ENCODE measurements around the gene PCSK6.

PCSK6 gene

DNA sequence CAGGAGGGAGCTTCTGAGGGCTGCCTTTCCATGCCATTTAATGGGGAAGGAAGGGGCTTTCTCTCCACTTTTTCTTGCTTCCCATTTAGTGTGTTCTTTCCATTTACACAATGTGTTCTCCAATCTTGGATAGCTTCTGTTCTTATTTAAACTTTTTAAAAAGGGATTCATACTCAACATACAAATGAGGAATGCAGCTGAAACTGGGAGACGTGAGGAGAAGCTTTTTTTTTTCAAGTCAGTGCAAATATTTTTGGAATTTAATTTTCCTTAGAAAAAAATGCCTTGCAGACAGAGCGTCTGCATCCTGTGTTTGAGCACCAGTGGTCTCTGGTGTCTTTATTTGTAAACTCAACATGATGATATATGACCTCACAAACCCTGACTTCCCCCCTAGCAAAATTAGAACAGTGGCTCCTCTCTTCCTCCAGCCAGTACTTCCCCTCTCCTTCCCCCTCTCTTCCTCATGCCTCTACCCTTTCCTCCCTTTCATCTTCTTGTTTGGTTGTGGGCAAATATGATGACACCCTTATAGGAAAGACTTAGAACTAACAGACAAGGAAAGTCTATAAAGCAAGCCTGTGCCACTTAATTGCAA lies 48.1 kb upstream of the PCSK6 start:
- no peak overlapping the region for H3K4me3 ChIP-seq (ENCODE audit: low read length, poor library complexity, severe bottlenecking)
- H3K4me1 ChIP-seq (ENCODE audit: insufficient read depth, low read length, poor library complexity, severe bottlenecking), result no peaks in the 10 kb centered on the region
- no peaks in the 10 kb centered on the region for H3F3A ChIP-seq (ENCODE audit: low read depth)
- H3K27me3 ChIP-seq (ENCODE audit: insufficient read depth, low read length, poor library complexity, severe bottlenecking), result no peaks in the 10 kb centered on the region
- H2AFZ ChIP-seq (ENCODE audit: low read length), result no peak overlapping the region
- no peak for TF ChIP-seq EZH2phosphoT487 (IDR thresholded peaks at IDR 0.05; ENCODE audit: borderline replicate concordance)
- TF ChIP-seq, protein P1, sequence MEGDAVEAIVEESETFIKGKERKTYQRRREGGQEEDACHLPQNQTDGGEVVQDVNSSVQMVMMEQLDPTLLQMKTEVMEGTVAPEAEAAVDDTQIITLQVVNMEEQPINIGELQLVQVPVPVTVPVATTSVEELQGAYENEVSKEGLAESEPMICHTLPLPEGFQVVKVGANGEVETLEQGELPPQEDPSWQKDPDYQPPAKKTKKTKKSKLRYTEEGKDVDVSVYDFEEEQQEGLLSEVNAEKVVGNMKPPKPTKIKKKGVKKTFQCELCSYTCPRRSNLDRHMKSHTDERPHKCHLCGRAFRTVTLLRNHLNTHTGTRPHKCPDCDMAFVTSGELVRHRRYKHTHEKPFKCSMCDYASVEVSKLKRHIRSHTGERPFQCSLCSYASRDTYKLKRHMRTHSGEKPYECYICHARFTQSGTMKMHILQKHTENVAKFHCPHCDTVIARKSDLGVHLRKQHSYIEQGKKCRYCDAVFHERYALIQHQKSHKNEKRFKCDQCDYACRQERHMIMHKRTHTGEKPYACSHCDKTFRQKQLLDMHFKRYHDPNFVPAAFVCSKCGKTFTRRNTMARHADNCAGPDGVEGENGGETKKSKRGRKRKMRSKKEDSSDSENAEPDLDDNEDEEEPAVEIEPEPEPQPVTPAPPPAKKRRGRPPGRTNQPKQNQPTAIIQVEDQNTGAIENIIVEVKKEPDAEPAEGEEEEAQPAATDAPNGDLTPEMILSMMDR (conservative IDR thresholded peaks at IDR 0.05; ENCODE audit: low read length), result no peak
- no peak overlapping the region for H3K9ac ChIP-seq (ENCODE audit: low read depth, low read length, poor library complexity, severe bottlenecking)
- no peaks in the 10 kb centered on the region; the same call in 1 of the 2 replicates for H3K9me3 ChIP-seq (ENCODE audit: insufficient read depth, low read depth, low read length)
- no peaks in the 10 kb centered on the region for H3K79me2 ChIP-seq (ENCODE audit: insufficient read depth, low read length)
- H4K20me1 ChIP-seq (ENCODE audit: insufficient read depth, low read length, poor library complexity, severe bottlenecking), result no peaks in the 10 kb centered on the region
- no peaks in the 10 kb centered on the region for H3K36me3 ChIP-seq (ENCODE audit: insufficient read depth, low read length)
- H3K4me2 ChIP-seq (ENCODE audit: low read depth, low read length, poor library complexity, severe bottlenecking), result no peak overlapping the region
- no peaks in the 10 kb centered on the region for H3K9me2 ChIP-seq (replicated peaks; ENCODE audit: low read depth, low read length)

DNA sequence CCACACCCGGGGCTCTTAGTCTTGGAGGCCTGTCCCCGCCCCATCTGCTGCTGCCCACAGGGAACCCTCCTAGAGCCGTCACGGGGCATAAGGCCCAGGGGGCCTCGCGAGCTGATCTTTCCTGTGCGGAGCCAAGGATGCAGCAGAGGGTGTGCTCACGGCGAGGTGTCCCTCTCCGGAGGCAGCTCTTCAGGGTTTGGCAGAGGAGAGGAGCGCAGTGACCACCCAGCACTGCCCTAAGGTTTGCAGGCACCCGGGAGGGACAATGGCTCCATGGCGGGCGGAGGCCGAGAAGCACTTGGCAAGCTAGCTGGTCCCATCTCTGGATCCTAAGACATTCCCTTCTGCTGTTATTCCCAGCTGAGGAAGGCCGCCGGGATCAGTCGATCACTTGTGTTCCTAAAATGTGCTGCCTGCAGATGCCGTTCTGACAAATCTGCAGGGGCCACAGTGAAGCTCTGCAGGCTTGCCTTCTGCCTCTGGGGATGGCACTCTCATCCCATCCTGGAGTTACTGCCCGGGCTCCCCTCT lies 47.4 kb upstream of the PCSK6 start:
- Histone ChIP-seq H3F3A (ENCODE audit: low read depth) (no peaks in the 10 kb centered on the region), H3K9ac (ENCODE audit: low read depth, low read length, poor library complexity, severe bottlenecking) (no peak overlapping the region), H3K4me1 (ENCODE audit: insufficient read depth, low read length, poor library complexity, severe bottlenecking) (no peaks in the 10 kb centered on the region), H3K36me3 (ENCODE audit: insufficient read depth, low read length) (no peaks in the 10 kb centered on the region), H4K20me1 (ENCODE audit: insufficient read depth, low read length, poor library complexity, severe bottlenecking) (no peaks in the 10 kb centered on the region), H3K79me2 (ENCODE audit: insufficient read depth, low read length) (no peaks in the 10 kb centered on the region), H3K4me2 (ENCODE audit: low read depth, low read length, poor library complexity, severe bottlenecking) (no peak overlapping the region), H3K9me2 (replicated peaks; ENCODE audit: low read depth, low read length) (no peaks in the 10 kb centered on the region), H3K27me3 (ENCODE audit: insufficient read depth, low read length, poor library complexity, severe bottlenecking) (no peaks in the 10 kb centered on the region), H2AFZ (ENCODE audit: low read length) (no peak overlapping the region), H3K4me3 (ENCODE audit: low read length, poor library complexity, severe bottlenecking) (no peak overlapping the region), H3K9me3 (ENCODE audit: insufficient read depth, low read depth, low read length) (no peaks in the 10 kb centered on the region; the same call in 1 of the 2 replicates)
- no peak for TF ChIP-seq EZH2phosphoT487 (IDR thresholded peaks at IDR 0.05; ENCODE audit: borderline replicate concordance)
- TF ChIP-seq, protein P1 (conservative IDR thresholded peaks at IDR 0.05; ENCODE audit: low read length), result no peak

DNA sequence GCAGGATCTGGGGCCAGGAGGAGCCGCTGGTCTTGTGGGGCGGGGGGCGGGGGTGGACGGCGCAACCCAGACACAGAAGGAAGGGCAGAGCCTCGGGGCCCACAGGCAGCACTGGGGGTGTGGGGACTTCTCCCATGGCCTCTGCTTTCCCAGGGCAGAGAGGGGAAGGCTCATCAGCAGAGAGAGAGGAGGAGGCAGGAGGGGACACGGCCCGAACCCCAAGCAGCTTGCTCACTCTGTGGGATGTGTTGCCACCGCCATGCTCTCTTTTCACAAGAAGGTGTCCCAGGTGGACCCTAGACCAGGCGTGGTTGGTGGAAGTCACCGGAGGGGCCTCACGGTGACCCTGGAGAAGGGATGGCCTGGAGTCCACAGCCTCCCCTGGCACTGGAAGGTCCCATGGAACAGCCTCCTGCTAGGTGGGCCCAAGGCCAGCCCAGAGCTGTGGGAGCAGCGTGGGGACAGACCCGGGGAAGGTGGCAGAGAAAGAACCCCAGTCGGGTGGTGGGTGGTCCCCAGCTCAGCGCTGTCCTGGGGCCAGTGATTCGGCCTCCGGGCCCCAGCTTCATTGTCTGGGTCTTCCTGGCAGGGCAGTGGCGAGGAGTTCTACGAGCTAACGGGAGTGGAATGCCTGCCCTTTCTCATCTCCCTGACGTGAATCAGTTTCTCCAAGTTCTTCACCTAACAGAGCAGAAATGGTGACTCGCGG lies 46.8 kb upstream of the PCSK6 start:
- Histone ChIP-seq H2AFZ (ENCODE audit: low read length) (no peak overlapping the region), H3K36me3 (ENCODE audit: insufficient read depth, low read length) (no peaks in the 10 kb centered on the region), H3K79me2 (ENCODE audit: insufficient read depth, low read length) (no peaks in the 10 kb centered on the region), H3K9me2 (replicated peaks; ENCODE audit: low read depth, low read length) (no peaks in the 10 kb centered on the region), H3F3A (ENCODE audit: low read depth) (no peaks in the 10 kb centered on the region), H3K4me3 (ENCODE audit: low read length, poor library complexity, severe bottlenecking) (no peak overlapping the region), H3K9ac (ENCODE audit: low read depth, low read length, poor library complexity, severe bottlenecking) (no peak overlapping the region), H3K4me1 (ENCODE audit: insufficient read depth, low read length, poor library complexity, severe bottlenecking) (no peaks in the 10 kb centered on the region), H3K4me2 (ENCODE audit: low read depth, low read length, poor library complexity, severe bottlenecking) (no peak overlapping the region), H3K9me3 (ENCODE audit: insufficient read depth, low read depth, low read length) (no peaks in the 10 kb centered on the region; the same call in 1 of the 2 replicates), H4K20me1 (ENCODE audit: insufficient read depth, low read length, poor library complexity, severe bottlenecking) (no peaks in the 10 kb centered on the region), H3K27me3 (ENCODE audit: insufficient read depth, low read length, poor library complexity, severe bottlenecking) (no peaks in the 10 kb centered on the region)
- TF ChIP-seq, protein P1 (conservative IDR thresholded peaks at IDR 0.05; ENCODE audit: low read length), result no peak
- TF ChIP-seq EZH2phosphoT487 (IDR thresholded peaks at IDR 0.05; ENCODE audit: borderline replicate concordance), result no peak
